ENCODE measurements around the gene NPAS1.

NPAS1 gene

DNA sequence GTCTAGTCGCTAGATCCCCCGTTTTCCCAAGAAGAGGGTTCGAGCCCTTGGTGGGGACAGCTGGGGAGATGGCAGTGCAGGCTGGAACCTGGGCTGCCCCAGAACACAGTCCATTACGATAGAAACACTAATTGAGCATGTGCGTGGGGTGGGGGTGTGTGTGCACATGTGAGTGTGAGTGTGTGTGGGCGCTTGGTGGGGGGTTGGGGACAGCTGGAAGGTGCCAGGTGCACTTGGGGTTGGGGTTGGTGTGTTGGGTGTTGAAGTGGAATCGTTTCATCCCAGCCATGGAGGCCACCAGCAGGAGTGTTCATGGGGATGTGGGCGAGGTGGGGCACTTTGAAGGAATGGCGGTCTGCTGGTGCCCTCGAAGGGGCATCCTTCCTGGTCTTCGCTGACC, 18.1 kb upstream of the NPAS1 start:
- TF ChIP-seq, protein P1, sequence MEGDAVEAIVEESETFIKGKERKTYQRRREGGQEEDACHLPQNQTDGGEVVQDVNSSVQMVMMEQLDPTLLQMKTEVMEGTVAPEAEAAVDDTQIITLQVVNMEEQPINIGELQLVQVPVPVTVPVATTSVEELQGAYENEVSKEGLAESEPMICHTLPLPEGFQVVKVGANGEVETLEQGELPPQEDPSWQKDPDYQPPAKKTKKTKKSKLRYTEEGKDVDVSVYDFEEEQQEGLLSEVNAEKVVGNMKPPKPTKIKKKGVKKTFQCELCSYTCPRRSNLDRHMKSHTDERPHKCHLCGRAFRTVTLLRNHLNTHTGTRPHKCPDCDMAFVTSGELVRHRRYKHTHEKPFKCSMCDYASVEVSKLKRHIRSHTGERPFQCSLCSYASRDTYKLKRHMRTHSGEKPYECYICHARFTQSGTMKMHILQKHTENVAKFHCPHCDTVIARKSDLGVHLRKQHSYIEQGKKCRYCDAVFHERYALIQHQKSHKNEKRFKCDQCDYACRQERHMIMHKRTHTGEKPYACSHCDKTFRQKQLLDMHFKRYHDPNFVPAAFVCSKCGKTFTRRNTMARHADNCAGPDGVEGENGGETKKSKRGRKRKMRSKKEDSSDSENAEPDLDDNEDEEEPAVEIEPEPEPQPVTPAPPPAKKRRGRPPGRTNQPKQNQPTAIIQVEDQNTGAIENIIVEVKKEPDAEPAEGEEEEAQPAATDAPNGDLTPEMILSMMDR (IDR thresholded peaks at IDR 0.05; ENCODE audit: borderline replicate concordance, insufficient read depth, low read depth, low read length), result no peak
- H3K4me3 ChIP-seq (ENCODE audit: low read depth, low read length), result no peak overlapping the region

DNA sequence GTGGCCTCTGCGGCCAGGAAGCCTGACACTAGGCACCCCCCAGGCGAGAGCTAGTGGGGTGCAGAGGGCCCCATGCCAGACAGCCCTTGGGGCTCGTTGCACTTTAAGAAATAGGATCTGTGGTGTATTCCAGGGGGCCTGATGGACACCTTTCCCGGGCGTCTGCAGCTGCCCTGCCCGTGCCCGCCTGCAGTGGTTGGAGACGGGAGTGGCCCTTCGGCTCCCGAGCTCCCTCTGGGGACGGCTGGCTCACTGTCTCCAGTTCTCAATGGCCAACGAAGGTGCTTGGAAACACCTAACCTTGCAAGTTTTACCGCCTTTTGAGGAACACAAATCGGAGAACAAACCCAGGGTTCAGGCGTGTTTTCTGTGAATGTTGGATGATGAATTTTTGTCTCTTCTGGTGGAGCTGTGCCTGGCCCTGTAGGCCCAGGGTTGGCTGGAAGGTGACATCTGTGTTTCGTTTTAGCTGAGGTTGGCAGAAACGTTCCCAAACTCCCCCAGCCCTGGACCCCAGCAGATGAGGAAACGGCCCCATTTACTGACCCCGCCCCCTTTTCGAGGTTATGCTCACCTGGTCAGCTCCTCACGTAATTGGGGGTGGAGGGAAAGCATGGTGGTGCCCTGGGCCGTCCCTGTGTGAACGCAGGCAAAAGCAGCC, 17.4 kb upstream of the NPAS1 start:
- no peak overlapping the region for H3K4me3 ChIP-seq (ENCODE audit: low read depth, low read length)
- TF ChIP-seq, protein P1 (IDR thresholded peaks at IDR 0.05; ENCODE audit: borderline replicate concordance, insufficient read depth, low read depth, low read length), result no peak

DNA sequence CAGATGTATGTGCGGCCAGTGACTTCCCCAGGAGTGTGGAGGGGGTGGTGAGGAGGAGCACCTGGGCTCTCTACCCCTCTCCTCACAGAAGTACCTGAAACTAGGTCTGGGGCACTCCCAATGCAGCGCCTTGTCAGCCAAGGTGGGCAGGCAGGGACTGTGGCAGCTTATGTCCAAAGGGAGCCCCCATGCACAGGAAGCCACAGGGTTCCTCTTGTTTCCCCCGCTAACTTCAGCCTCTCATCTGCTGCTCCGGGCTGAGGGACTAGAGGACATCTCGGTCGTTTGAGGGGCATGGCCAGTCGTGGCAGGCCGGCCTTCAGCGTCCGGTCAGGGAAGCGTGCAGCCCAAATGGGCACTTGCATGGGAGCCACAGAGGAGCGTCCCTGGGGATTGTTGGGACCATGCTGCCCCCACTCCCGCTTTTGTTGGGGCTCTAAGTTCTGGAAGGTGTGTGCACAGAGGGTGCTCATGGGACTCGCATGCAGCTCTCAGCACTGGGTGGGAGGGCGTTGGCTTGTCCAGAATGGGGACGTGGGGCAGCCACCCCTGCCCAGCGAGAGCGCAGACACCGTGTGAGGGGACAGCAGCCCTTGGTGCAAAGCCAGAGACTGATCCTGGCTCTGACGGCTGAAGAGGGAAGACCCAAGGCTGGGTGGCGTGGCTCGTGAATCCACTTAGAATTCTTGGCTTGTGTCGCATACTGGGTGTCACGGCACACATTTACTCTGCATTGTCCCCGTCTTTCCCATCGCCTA, 16.6 kb upstream of the NPAS1 start:
- no peak overlapping the region for H3K4me3 ChIP-seq (ENCODE audit: low read depth, low read length)
- TF ChIP-seq, protein P1 (IDR thresholded peaks at IDR 0.05; ENCODE audit: borderline replicate concordance, insufficient read depth, low read depth, low read length), result no peak

DNA sequence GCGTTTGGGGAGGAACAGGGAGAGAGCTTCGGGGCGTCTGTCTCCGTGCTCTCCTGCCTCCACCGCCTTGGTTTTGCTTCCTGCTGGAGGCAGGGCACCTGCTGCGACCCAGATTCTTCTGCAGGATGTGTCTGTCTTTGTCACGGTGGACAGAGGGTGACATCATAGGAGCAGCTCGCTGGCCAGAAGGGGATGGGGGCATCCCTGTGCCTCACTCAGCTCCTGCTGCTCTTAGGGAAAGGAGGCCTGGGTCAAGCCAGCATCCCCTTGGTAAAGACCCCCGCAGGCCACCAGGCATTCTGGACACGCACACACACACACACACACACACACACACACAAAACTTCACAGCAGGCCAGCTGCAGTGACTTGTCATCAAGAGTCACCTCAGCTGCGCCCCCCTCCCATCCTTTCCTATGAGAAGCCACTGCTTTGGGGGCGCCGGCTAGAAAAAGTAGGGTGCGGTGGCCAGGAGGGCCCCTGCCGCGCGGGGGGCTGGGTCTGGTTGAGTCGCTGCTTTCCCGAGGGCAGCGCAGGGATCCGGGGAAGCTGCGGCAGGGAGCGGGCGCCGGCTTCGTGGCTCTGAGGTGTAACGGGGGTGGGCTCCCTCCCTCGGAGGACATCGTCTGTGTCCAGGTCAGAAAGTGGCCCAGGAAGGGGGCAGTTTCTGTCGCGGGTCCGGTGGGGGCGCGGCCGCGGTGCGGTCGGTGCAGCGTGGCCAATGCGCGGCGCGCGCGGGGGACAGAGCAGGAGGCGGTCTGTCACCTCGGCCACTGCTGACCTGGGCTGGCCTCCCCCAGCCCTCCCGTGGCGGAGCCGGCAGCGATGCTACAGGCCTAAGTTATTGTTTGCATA, 15.8 kb upstream of the NPAS1 start:
- no peak overlapping the region for H3K4me3 ChIP-seq (ENCODE audit: low read depth, low read length)
- TF ChIP-seq, protein P1 (IDR thresholded peaks at IDR 0.05; ENCODE audit: borderline replicate concordance, insufficient read depth, low read depth, low read length), result no peak

DNA sequence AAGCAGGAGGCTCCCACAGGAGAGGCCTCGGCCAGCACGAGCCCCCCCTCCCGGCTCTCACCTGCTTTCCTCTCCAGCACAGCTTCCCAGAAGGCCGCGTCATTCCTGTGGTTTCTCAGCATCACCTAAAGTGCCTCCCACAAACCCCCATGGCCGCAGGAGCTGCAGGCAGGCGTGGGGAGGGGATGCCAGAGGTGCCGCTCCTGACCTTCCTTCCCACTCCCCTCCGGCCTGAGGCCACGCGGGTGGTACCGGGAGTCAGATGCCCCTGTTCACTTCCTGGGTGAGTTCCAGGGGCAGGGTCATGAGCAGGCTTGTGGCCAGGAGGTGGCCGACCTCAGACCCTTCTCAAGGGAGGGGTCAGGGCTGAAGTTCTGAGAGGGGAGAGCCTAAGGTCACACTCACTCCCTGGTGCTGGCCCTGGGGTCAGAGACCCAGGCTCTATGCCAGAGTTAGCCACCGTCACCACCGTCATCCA, 14.4 kb upstream of the NPAS1 start:
- TF ChIP-seq, protein P1 (IDR thresholded peaks at IDR 0.05; ENCODE audit: borderline replicate concordance, insufficient read depth, low read depth, low read length), result no peak
- no peak overlapping the region for H3K4me3 ChIP-seq (ENCODE audit: low read depth, low read length)

DNA sequence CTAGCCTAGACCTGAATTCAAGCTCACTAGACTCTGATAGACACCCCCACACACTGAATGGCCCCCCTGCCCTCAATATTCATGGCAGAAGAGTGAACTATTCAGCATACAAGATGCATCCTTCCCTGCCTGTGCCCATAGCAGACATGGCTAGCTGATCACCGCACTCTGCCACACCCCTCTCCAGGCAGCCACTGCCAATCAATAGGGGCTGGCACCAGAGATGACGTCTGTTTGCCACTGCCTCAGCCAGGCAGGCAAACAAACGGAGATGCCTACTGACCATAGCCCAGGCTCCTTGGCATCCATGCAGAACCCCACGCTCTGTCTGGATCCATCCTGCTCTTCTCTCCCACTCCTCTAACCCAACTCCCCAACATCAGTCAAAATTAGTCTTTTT, 13.8 kb upstream of the NPAS1 start:
- TF ChIP-seq, protein P1 (IDR thresholded peaks at IDR 0.05; ENCODE audit: borderline replicate concordance, insufficient read depth, low read depth, low read length), result no peak
- no peak overlapping the region for H3K4me3 ChIP-seq (ENCODE audit: low read depth, low read length)

All from GM12875 (cell line).